Adrenal gland (tissue), 12 donors: Measurements from ENCODE around the gene OR6M1. TPM values are rescaled to one million over a fixed set of nuclear protein-coding genes. Genes with fewer than 3 reads are reported as not detected.

Experiments used
- DNase-seq, 7 donors: peaks; one replicate each; pipeline ENCODE4 v3.0.0-alpha.2; 2019 to 2020
- H3K27ac ChIP-seq, 5 donors: fragments of 200-600 bp; sonication (generic) in 4 of 5; 1 replicate in 3 of 5; 2 replicates in 2 of 5; pipeline versions ENCODE4 v1.5.1 to v1.8.0; 2016 to 2020; ENCODE audit warnings: mild to moderate bottlenecking in 1 of 5
- H3K27me3 ChIP-seq: fragments of 200-600 bp; 2 replicates; pipeline ENCODE4 v1.8.0; 2021
- H3K36me3 ChIP-seq, 2 donors: fragments of 200-600 bp; replicated peaks in 1 of 2; 1 replicate in 1 of 2; 2 replicates in 1 of 2; pipeline versions ENCODE4 v1.5.1 to v1.8.0; 2018 to 2022
- H3K4me1 ChIP-seq, 2 donors: fragments of 200-600 bp; replicated peaks in 1 of 2; 1 replicate in 1 of 2; 2 replicates in 1 of 2; pipeline versions ENCODE4 v1.5.1 to v1.8.0; 2018 to 2021
- H3K4me3 ChIP-seq, 4 donors: fragments of 200-600 bp; sonication (generic) in 3 of 4; one replicate each; pipeline ENCODE4 v1.5.1; 2016 to 2018
- H3K9me3 ChIP-seq, 3 donors: fragments of 200-600 bp; sonication (generic) in 1 of 3; replicated peaks in 1 of 3; 1 replicate in 2 of 3; 2 replicates in 1 of 3; pipeline versions ENCODE4 v1.5.1 to v1.8.0; 2016 to 2021
- POLR2A ChIP-seq, 2 donors: fragments of 450-650 bp; IDR thresholded peaks; one replicate each; pipeline ENCODE4 v1.6.1; 2017; ENCODE audit warnings: antibody characterized with exemption in 2 of 2, mild to moderate bottlenecking in 2 of 2, moderate library complexity in 1 of 2
- WGBS, 4 donors: extraction: QIAGEN DNeasy Blood & Tissue Kit in 2 of 4; methylation state at CpG; one replicate each; pipeline versions ENCODE4 v1.1.5 to v1.1.7; 2013 to 2017; 5-methylcytosine and 5-hydroxymethylcytosine counted together
- intact Hi-C, 2 donors: fragments of 100-400 bp; cut with DNase I; formaldehyde crosslinking; loops; one replicate each; pipeline versions ENCODE4 v1.14.1 to v1.15.0; 2022 to 2023
- polyA plus RNA-seq, 3 donors: library from polyadenylated mRNA; stranded (reverse); fragments of 200-250 nt in 2 of 3; fragments of 350-450 nt in 1 of 3; fragmentation: Illumina TruSeq in 1 of 3; extraction: RNeasy Lipid Tissue Mini Kit (QIAGEN cat#74804) in 1 of 3; gene quantifications; one replicate each; pipeline ENCODE4 v1.2.3, GENCODE V29; 2013 to 2014
- total RNA-seq, 9 donors: library from RNA; depleted of rRNA in 4 of 9; stranded (reverse); fragments of >200 nt in 4 of 9; fragments of 120-200 nt in 1 of 9; fragmentation: NEBNext Ultra II Directional in 1 of 9; extraction: Animal tissue kit (Norgen Biotek cat#: 25700) in 1 of 9; gene quantifications; one replicate each; pipeline versions ENCODE4 v1.1.0 to v1.2.4, GENCODE V29; 2013 to 2023
- TF ChIP-seq, protein P1 (sequence below), 6 experiments: fragments of 450-650 bp in 4 of 6; fragments of 200-600 bp in 2 of 6; sonication (generic) in 1 of 6; IDR thresholded peaks; 1 replicate in 5 of 6; 2 replicates in 1 of 6; pipeline versions ENCODE4 v1.5.1 to v1.8.0; 2016 to 2021; ENCODE audit warnings: antibody characterized with exemption in 6 of 6, mild to moderate bottlenecking in 2 of 6, moderate library complexity in 1 of 6
- donor health status: healthy with polysubstance abuse.
- donor health status: Bipolar disorder and iron deficiency.
- donor health status: DM: yes; HTN: yes; CAD: no.
- donor health status: DM: no; HTN: no; CAD: no.
- donor health status: DM: no; HTN: no; CAD: no.
- donor health status: DM: yes; HTN: yes; CAD: no.

OR6M1 gene
- total and polyA plus RNA-seq, 12 donors: not detected

DNA sequence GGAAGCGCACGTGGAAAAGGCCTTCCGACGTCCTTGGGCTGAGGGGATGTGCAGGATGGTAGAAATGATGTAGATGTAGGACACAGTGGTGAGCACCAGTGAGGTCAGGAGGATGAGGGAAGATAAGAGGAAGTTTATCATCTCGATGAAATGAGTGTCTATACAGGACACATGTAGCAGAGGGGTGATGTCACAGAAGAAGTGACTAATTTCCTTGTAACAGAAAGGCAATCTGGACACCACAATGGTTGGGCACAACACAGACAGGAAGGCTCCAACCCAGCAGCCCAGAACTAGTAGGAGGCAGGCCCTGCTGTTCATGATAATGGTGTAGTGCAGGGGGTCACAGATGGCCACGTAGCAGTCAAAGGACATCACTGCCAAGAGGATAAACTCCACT lies 35.0 kb upstream of the OR6M1 start:
- TF ChIP-seq POLR2A (IDR thresholded peaks at IDR 0.05): no peak
- TF ChIP-seq, protein P1, sequence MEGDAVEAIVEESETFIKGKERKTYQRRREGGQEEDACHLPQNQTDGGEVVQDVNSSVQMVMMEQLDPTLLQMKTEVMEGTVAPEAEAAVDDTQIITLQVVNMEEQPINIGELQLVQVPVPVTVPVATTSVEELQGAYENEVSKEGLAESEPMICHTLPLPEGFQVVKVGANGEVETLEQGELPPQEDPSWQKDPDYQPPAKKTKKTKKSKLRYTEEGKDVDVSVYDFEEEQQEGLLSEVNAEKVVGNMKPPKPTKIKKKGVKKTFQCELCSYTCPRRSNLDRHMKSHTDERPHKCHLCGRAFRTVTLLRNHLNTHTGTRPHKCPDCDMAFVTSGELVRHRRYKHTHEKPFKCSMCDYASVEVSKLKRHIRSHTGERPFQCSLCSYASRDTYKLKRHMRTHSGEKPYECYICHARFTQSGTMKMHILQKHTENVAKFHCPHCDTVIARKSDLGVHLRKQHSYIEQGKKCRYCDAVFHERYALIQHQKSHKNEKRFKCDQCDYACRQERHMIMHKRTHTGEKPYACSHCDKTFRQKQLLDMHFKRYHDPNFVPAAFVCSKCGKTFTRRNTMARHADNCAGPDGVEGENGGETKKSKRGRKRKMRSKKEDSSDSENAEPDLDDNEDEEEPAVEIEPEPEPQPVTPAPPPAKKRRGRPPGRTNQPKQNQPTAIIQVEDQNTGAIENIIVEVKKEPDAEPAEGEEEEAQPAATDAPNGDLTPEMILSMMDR (IDR thresholded peaks at IDR 0.05): no peak
- H3K4me3 ChIP-seq: no peak overlapping the region
- 67 to 78% (median 77%) methylated on average over 6 of the region's 6 CpGs for WGBS, 4 donors
- H3K9me3 ChIP-seq: no peaks in the 10 kb centered on the region
- intact Hi-C loops: no loop called here
- H3K4me1 ChIP-seq: no peaks in the 10 kb centered on the region
- no peaks in the 10 kb centered on the region for H3K27me3 ChIP-seq
- no peak for DNase-seq
- H3K36me3 ChIP-seq: no peaks in the 10 kb centered on the region
- no peak overlapping the region for H3K27ac ChIP-seq

GRCh38 chr11:123839131-123839530 lies 33.0 kb upstream of the OR6M1 start:
- Histone ChIP-seq H3K4me3 (no peak overlapping the region), H3K4me1 (no peaks in the 10 kb centered on the region), H3K9me3 (no peaks in the 10 kb centered on the region), H3K36me3 (no peaks in the 10 kb centered on the region), H3K27ac (no peak overlapping the region), H3K27me3 (no peaks in the 10 kb centered on the region)
- no peak for DNase-seq
- 77 to 86% (median 80%) methylated on average over 5 of the region's 5 CpGs for WGBS, 4 donors
- intact Hi-C loops: no loop called here
- TF ChIP-seq, protein P1 (IDR thresholded peaks at IDR 0.05): no peak
- TF ChIP-seq POLR2A (IDR thresholded peaks at IDR 0.05): no peak

DNA sequence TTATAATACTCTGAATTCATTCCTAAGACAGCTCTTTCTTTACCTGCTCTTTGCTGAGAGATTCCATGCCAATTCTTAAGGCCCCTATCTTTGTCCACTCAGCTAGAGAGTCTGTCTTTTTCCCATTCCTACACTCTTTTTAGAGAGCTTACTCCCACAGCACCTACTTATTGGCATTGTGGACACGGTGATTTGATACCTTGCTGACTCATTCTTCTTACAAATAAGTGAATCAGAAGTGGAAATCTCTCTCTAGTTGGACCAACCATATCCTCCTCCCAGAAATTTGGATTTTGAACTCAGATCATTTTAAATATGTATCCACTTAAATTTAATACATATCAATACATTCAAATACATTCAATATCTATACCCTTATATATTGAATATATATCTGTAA lies 32.5 kb upstream of the OR6M1 start:
- Histone ChIP-seq H3K27me3 (no peaks in the 10 kb centered on the region), H3K4me1 (no peaks in the 10 kb centered on the region), H3K27ac (no peak overlapping the region), H3K36me3 (no peaks in the 10 kb centered on the region), H3K9me3 (no peaks in the 10 kb centered on the region), H3K4me3 (no peak overlapping the region)
- 41 to 75% (median 56%) methylated on average over 1 of the region's 1 CpG for WGBS, 4 donors
- no peak for DNase-seq
- intact Hi-C loops: no loop called here
- TF ChIP-seq, protein P1 (IDR thresholded peaks at IDR 0.05): no peak
- TF ChIP-seq POLR2A (IDR thresholded peaks at IDR 0.05): no peak

GRCh38 chr11:123838199-123838598 lies 32.0 kb upstream of the OR6M1 start:
- intact Hi-C loops: no loop called here
- WGBS, 4 donors: 37 to 47% (median 45%) methylated on average over 3 of the region's 3 CpGs
- Histone ChIP-seq H3K27me3 (no peaks in the 10 kb centered on the region), H3K9me3 (no peaks in the 10 kb centered on the region), H3K4me3 (no peak overlapping the region), H3K36me3 (no peaks in the 10 kb centered on the region), H3K27ac (no peak overlapping the region), H3K4me1 (no peaks in the 10 kb centered on the region)
- TF ChIP-seq, protein P1 (IDR thresholded peaks at IDR 0.05): no peak
- no peak for DNase-seq
